Endothelial cell of umbilical vein (primary cell): Measurements from ENCODE around the gene SEC22B.
"Not testable (repeated sequence)": the region's sequence is repeated elsewhere in the genome, so short reads cannot be mapped to it uniquely, and the experiment has no call there.

Experiments used
- EZH2 ChIP-seq: IDR thresholded peaks from 2 replicates; pipeline ENCODE4 v1.6.1; 2012; ENCODE audit warnings: borderline replicate concordance, low read depth, mild to moderate bottlenecking, moderate library complexity, low read length, inconsistent platforms; ENCODE audit not compliant: severe bottlenecking
- POLR2A ChIP-seq: IDR thresholded peaks from 2 replicates; pipeline ENCODE4 v1.6.1; 2012; ENCODE audit warnings: low read depth, mild to moderate bottlenecking, control low read depth, low read length
- TF ChIP-seq, protein P1 (sequence below), 2 donors: IDR thresholded peaks; 1 replicate in 1 of 2; 2 replicates in 1 of 2; pipeline ENCODE4 v1.5.1; 2011; ENCODE audit warnings: low read length in 2 of 2, mild to moderate bottlenecking in 2 of 2, moderate library complexity in 2 of 2, control low read depth in 1 of 2, inconsistent platforms in 1 of 2, low read depth in 1 of 2; ENCODE audit not compliant: insufficient read depth in 1 of 2; ENCODE audit errors: extremely low read depth in 1 of 2

DNA sequence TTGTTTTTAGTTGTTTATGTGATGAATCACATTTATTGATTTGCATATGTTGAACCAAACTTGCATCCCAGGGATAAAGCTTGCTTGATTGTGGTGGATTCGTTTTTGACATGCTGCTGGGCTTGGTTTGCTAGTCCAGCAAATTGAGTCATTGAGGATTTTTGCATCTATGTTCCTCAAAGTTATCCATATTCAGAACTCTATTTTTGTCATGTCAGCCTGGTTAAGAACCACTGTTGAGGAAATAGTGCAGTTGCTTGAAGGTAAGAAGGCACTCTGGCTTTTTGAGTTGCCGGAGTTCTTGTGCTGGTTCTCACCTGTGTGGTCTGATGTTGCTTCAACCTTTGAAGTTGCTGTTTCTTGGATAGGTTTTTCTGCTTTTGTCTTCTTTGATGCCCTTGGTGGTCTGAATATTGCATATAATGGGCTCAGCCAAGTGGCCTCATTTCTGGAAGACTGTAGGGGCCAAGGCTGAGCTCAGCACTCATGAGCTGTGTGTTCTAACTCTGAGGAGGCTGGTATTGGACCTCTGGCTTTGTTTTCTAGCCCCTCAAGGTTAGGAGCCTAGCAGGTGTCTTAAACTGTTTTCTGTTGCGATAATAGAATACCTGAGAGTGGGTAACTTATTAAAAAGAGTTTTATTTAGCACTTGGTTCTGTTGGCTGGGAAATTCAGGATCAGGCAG lies 26.0 kb downstream of the SEC22B start:
- TF ChIP-seq EZH2, POLR2A: not testable (repeated sequence)
- TF ChIP-seq, protein P1, sequence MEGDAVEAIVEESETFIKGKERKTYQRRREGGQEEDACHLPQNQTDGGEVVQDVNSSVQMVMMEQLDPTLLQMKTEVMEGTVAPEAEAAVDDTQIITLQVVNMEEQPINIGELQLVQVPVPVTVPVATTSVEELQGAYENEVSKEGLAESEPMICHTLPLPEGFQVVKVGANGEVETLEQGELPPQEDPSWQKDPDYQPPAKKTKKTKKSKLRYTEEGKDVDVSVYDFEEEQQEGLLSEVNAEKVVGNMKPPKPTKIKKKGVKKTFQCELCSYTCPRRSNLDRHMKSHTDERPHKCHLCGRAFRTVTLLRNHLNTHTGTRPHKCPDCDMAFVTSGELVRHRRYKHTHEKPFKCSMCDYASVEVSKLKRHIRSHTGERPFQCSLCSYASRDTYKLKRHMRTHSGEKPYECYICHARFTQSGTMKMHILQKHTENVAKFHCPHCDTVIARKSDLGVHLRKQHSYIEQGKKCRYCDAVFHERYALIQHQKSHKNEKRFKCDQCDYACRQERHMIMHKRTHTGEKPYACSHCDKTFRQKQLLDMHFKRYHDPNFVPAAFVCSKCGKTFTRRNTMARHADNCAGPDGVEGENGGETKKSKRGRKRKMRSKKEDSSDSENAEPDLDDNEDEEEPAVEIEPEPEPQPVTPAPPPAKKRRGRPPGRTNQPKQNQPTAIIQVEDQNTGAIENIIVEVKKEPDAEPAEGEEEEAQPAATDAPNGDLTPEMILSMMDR (IDR thresholded peaks at IDR 0.05; ENCODE audit: extremely low read depth in 1 of 2, insufficient read depth in 1 of 2, low read depth in 1 of 2, low read length in 2 of 2) = not testable (repeated sequence)
